ENCODE results near the gene LAIR1.
"Not testable (repeated sequence)": the region's sequence is repeated elsewhere in the genome, so short reads cannot be mapped to it uniquely, and the experiment has no call there.

DNA sequence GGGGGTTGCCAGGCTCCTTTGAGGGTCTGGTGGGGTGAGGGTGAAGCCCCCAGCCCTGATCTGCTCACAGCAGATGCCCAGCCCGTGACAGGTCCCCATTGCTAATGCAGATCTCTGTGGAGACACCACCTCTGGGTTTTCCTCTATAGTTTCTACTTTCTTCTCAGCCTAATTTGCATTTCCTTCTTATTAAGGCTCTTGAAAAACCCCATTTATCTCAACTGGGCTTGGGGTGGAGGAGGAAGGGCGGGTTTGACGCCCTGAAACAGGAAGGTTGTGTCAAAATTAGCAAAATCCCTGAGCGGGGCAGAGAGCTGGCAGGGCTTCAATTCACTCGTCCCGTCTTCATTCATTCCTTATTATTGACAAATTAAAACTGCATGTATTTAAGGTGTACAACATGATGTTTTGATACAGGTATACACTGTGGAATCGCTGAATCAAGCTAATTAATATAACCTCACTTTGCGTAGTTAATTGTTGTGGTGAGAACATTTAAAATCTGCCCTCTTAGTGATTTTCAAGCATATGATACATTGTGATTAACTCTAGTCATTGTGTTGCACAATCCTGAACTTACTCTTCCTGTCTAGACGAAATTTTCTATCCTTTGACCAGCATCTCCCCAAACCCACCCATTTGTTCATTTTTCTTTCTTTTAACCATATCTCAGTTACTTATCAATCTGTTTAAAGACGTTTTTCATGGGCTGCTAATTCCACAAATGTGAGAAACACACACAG is 2.9 kb downstream of the LAIR1 start:
- TF ChIP-seq CTCF, POLR2A (IDR thresholded peaks at IDR 0.05): not testable (repeated sequence)
